Mesenteric fat pad (tissue), 1 donor: ENCODE results near the gene NAV3. TPM values are rescaled to one million over a fixed set of nuclear protein-coding genes. Genes with fewer than 3 reads are reported as not detected.

ENCODE experiments used
- DNase-seq: peaks from one replicate; pipeline ENCODE4 v3.0.0-alpha.2; 2020; ENCODE audit warnings: low spot score
- total RNA-seq: library from RNA; stranded (reverse); fragmentation: NEBNext Ultra II Directional; extraction: Animal tissue kit (Norgen Biotek cat#: 25700); gene quantifications from one replicate; pipeline ENCODE4 v1.2.1, GENCODE V29; 2021
- donor health status: DM: yes; HTN: yes; CAD: no.

The NAV3 gene
- total RNA-seq, 1 donor from 2014 or later: 16.6 TPM

DNA sequence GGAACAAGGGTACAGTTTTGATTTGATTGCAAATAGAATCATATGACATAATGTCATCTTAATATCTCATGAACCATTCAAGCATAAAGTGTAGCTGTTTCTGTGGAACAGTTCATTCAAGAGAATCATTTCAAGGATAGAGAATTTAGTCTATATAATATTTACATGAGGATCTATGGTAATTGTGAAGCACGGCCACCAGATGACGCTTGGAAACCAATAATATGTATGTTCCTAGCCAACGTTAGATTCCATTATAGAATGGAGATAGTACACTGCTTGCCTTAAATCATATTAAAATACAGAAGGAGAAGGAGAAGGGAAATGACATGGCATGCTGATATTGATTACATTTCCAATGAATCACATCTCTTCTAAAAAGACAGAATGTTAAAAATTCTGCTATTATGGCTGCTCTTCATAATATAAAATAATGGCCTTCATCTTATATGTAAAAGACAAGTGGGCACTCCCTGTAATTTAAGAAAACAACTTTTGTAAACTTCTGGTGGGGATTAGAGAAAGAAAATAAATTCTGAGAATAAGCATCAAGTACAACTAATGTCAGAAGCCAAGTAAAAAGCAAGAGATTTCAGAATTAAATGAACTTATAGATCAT is 351.0 kb downstream of the NAV3 start:
- DNase-seq: no peak

DNA sequence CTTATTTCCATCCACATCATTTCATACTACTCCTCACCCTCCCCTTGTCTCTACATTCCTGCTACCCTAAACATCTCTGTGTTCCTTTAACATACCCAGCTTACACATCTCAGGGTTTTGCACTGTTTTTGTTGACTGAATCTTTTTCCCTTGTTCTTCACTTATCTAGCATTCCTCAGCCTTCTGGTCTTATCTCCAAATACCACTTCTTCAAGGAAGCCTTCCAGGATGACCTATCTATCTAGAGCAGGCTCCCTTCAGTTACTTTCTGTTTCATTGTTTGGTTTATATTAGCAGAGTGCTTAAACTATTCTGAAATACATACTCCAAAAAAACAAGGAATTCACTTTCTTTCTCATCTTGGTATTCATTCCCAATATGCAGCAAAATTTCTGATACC is 353.1 kb downstream of the NAV3 start:
- DNase-seq: no peak

DNA sequence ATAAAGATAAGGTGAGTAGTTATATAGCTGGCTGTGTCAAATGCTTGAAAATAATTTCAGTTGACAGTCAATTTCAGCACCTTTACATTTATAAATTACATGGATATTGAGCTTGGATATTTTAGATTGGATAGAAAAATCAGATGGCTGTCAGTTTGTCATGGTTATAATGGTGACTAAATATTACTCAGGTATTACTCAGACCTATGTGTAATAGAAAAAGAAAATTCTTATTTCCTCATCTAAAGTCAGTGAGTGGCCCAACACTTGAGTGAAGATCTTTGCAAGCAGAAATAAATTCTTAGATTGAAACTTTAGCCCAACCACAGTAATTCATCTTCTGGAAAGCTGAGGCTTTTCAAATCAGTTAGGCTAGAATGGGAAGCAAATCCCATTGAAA is 354.4 kb downstream of the NAV3 start:
- no peak for DNase-seq

DNA sequence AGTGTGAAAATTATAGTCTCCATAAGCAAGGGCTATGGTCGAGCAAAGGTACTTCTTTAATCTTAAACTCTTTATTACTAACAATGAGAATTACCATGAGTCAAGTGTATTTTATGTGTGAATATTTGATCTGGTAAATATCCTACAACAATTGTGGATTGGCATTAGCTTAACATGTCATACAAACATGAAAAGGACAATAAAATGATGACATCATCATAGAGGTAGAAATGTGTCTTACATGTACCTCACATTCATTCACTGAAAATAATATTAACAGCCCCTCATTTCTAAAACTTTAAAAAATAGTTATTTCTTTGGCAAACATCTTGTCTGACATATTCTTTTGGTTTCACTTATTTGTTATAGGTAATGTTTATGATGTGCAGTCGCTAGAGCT is 355.0 kb downstream of the NAV3 start:
- no peak for DNase-seq

DNA sequence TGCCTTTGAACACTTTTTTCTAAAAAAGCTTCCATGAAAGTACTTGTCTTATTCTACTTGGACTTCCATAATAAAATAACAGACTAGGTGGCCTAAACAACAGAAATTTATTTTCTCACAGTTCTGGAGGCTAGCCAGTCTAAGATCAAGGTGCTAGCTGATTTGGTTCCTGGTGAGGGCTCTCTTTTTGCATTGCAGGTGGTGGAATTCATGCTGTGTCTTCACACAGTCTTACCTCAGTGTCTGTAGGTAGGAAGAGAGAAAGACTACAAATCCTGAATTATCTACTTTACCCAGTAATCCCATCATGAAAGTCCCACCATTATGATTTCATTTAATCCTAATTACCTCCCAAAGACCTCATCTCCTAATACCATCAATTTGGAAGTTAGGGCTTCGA is 356.0 kb downstream of the NAV3 start:
- DNase-seq: no peak

DNA sequence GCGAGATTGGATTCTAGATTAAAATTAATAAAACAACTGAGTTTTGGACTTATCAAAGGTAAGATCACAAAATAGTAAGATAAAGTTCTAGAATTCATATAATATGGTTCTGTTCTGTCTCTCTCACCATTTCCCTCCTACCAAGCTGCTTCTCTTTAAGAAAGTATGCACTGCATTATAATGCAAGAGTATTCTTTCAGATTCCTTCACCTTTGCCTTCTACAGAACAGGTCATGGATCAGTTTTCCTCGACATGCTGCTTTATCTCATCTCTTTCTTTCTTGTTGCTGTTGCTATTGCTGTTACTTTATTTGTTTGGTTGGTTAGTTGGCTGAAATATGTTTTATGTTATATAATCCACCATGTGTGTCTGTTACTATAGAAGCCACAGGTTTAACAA is 357.0 kb downstream of the NAV3 start:
- DNase-seq: no peak

DNA sequence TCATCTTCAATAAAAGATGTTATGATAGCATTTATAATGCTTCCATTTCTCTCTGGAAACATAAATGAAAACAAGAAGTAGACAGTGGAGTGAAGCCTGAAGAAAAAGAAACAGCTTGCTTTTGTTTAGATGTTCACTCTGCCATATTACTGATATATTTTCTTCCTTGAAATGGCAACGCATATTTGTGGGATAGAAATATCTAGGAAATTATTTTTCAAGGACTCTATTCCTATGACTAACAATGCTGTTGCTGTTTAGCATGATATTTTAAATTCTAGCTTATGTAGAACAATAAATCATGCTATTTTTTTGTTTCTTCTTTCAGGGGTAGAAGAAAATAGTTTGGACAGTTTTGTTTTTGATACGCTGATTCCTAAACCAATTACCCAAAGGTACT is 359.0 kb downstream of the NAV3 start:
- DNase-seq: no peak

DNA sequence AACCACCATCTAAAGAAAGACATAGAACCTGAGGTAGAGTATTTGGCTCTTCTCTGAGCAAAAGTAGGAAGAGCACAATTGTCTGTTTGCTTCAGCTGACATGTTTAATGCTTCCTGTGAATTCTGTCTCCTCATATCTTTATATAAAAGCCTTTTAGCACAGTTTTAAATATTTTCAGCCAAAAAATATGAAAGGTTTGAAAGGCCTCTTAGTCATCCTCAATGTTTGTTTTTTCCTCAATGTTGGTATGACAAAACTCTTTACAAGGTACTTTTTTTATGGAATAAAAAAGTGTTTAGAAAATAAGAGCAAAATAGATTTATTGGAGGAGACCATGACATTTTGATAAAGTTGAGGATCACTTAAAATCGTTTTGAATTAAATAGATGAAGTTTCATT is 360.9 kb downstream of the NAV3 start:
- DNase-seq: no peak

DNA sequence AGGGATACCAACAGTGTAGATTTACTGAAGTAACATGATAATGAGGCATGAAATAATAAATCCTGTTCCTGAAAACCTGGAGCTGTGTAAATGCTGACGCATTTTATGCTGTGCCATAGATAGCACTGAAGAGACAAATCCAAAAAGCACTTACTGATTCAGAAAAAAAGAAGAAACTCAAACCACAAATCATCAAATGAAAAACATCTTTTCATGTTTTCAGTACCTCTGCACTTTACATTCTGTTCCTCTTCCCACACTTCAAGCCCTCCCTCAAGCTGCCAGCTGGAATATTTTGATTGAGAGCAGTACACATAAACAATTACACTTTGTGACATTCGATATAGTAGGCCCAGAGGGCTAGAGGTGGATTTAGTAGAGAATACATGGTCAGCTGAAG is 362.3 kb downstream of the NAV3 start:
- no peak for DNase-seq

DNA sequence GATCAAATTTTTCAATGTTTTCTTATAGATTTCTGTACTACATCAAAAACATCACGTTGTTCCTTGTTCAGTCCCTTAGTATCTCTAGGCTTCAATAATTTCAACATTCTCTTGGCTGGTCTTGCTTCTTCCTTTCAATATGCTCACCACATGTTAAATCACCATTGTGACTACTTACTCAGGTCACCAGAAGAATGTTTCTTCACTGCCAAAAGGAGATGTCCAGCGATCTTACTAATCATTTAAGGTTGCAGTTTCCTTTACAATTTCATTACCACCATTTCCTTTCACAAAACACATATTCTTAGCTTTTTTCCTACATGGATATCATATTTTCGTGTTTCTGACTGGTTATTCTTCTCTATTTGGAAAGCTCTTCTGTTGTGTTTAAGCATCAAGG is 363.8 kb downstream of the NAV3 start:
- no peak for DNase-seq

DNA sequence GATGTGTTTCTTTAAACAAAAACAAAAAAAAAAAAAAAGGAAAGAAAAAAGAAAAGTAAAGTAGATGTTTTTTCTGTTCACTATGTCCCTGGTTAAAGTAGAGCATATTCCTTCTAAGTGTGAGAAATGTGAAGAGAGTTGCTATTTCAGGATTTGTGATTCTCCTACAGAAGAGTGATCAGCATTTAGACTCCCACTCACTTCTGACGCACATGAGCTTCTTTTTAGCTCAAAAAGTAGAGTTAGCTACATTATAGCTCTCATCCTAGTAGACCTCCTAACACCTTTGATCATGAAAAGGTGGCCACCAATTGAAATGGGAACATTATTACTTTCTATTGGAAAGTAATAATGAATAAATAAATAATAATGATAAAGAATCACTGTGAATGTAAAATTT is 368.2 kb downstream of the NAV3 start:
- no peak for DNase-seq

DNA sequence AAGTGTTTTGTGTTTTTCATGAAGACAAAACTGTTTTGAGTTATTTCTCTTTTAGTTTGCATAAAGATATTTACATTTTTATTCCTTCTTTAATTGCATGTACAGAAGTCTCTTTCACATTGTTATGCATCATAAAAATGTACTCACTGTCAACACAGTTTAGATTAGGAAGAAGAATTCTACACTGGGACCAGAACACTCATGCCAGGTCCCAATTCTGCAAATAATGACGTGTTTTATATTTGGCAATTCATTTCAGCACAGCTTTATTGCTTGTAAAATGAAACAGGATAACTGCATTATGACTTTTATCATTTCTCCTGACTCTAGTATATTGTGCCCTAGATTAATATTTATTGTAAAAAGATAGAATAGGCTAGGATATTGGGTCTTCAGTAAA is 369.2 kb downstream of the NAV3 start:
- DNase-seq: no peak

DNA sequence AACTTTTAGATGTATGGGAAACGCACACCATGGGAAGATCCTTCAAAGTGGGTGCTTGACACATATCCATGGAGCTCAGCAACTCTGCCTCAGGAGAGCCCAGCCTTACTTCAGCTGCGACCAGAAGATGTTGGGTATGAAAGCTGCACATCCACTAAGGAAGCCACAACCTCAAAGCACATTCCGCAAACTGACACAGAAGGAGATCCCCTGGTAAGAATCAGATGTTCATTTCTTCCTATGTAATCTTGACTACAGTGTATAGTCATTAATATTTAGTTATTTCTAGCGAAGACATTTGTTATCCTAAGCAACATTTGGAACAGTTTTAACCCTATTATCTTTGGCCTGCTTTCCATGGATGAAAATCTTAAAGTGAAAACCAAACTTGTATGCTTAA is 374.2 kb downstream of the NAV3 start:
- DNase-seq: no peak

DNA sequence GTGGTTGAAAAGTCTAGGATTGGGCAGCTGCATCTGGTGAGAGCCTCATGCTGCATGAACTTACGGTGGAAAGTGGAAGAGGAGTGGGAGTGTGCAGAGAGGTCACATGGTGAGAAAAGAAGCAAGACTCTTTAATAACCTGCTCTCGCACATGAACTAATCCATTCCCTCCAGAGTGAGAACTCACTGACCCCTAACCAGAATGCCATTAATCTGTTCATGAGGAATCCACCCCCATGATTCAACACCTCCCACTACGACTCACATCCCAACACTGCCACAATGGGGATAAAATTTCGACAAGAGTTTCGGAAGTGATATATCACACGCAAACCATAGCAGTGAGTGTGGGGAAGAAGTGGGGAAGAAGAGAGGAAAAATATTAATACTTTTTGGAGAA is 377.4 kb downstream of the NAV3 start:
- DNase-seq: no peak

DNA sequence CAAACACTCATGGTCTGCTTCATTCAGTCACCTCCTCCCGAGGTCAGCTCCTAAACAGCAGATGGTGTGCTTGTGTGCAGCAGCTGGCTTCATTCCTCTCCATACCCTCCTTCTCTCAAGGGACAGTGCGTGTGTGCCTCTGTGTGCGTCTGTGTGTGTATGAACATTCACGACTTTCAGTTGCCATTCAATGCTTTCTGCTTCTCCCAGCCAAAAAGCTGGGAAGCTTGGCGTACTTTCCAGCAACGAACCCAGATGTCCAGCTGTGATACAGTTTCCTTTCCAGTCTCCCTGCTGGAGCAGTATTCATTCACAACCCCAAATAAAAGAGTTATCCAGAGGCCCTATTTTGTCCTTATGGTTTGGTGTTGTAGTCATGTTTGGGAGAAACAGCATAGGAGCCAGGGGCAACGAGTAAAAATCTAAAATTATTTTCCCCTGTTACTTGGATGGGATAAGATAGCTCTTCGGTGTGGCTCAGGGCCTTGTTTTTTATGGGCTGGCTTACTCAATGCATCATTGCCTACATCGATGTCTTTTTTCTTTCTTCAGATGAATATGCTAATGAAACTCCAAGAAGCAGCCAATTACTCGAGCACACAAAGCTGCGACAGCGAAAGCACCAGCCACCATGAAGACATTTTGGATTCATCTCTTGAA is 379.3 kb downstream of the NAV3 start:
- DNase-seq: no peak

DNA sequence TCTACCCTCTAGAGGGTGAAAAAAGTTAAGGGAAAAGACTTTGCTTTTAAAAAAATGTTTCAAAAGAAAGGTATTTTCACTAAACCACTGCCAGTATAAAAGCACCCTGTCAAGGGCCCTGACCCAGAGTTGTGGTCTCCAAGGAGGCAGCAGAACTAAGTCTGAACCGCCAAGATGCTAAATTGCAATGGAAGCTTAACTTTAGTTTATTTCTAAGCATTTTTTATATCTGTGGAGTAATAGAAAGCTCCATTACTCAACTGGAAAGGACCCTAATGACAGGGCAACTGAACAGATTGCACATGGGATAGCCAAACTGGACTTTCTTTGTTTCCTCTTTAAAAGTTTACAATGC is 379.8 kb downstream of the NAV3 start:
- DNase-seq: no peak

DNA sequence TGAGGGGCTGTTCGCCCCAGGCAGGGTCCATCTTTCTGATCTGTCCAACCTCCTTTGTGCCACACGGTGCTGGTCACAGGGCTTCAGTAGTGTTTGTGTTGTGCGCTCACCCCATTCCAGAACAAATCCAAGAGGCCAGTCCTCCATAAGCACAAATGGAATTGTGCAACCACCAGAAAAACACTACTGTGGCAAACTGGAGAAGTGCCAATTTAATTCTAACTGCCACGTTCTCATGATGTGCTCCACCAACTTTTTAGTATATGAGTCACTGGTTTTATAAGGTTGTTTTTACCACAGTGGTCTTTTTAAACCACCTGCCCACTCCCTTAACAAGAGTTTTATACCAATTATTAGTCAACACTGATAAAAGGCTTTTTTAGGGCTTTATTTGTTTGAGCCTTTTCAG is 380.2 kb downstream of the NAV3 start:
- no peak for DNase-seq

DNA sequence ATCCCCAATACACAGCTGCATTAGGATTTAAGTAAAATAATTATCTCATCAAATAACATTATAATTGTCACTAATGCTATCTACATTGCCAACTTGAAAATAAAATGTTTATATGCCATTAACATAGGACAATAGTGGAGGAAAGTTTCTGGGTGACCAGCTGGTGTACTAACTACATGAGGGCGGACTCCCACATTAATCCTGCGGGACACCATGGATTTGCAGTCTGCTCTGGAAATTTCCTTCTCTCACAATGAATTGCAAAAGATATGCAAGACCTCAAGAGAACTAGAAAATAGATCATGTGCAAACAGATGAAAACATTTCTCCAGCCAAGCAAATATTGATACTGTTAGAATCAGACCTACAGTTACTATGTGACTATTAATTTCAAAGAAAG is 390.1 kb downstream of the NAV3 start:
- DNase-seq: no peak

DNA sequence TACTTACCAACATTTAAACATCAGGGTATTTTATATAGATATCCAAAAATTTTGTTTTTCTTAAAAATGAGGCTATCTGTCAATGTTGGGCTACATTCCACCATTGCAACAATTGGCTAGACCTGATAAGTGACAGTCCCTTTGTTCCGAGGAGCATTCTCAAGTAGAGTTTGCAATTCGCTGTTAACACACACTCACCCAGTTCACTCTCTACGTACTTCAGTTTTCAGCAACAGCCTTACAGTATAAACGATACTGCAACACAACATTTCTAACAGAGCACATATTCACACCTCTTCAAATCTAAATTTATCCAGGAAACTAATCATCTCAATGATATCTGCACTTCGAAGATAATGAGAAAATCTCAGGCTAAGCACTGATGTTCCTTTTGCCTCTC is 393.5 kb downstream of the NAV3 start:
- DNase-seq: no peak

DNA sequence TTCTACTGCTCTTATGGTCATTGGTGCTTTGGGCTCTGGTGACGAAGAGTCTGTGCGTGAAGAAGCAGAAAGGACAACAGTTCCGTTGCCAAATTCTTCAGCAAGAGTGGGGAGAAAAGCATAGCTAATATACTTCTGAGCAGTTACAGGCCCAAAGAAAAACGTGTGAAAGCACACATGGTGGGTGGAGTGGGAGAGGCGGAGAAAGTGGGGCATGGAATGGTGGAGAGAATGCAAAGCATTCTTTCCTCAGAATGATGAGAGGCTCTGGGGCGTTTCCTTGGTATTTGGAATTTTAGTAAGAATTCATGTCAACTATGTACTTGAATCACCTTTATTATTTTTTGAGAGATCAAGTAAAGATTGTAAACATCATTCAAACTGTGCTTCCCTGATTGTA is 396.1 kb downstream of the NAV3 start:
- no peak for DNase-seq

DNA sequence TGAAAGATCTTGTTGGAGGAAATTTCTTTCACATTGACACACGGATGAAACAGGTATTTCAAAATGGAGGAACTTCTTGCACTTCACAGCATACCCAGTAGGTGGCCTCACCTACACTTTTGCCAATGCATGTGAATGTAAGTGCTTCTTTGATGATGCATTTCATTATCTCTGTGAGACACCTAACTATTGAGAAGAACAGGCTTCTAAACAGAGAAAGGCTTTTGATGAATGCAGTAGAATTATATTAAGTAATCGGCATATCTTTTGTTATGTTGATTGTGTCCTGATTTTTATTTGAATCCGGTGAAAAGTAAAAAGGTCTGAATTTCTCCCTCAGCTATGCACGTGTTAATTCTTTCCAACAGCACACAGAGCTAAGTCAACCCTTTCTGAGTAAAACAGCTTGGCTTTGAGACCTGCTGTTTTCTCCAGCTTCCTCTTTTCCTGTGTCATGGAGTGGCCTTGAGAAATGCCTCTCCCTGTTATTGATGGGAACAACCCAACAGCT is 399.0 kb downstream of the NAV3 start:
- no peak for DNase-seq

DNA sequence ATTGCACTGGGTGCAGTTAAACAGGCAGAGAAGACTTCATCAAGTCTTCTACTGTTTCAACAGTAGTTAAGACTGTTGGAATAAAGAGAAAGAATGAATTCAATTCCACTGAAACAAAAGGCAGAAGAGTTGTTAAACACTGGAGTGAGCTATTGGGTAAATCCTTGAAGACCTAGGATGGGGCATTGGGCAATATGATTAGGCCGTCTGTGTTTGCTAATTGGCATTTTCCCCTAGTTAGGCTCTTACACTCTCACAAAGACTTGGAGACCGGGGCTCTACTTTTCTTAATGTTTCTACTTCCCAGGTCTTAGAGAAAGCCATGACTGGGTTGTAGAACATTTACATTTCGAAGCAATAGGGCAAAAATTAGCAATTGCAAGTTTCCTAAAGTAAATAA is 402.1 kb downstream of the NAV3 start:
- DNase-seq: no peak

DNA sequence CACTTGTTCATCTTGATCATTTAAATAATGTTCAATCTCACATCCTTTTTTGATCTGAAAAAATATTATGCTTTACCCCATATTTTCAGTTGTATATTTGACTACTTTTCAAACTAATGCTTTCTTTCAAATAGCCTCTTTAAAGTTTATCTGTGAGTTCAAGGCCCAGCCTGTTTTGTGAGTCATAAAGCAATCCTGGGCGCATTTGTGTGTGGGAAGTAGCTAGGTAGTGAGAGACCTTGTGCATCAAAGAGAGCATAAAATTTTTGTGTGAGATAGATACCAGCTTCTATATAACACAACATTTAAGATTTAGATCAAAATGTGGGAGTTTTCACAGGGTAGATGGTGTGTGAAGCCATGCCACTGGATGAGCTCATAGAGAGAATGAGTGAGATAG is 405.6 kb downstream of the NAV3 start:
- DNase-seq: no peak

DNA sequence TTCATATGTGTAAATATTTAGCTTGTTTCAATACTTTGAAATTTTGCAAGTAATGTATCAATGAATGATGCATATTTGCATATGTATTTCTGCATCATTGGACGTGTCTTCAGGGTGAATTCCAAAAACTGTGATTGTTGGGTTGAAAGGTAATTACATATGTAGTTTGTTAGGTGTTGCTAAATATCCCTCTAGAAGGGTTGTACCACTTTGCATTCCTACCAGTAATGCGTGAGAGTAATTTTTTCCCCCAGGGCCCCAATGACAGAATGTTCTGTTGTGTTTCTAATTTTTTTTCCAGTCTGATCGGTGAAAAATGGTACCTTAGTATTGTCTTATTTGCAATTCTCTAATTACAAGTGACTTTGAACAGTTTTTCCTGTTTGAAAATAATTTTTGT is 408.9 kb downstream of the NAV3 start:
- DNase-seq: no peak
